HepG2 (cell line): ENCODE data around the gene WSB1. TPM values are rescaled to one million over a fixed set of nuclear protein-coding genes. Genes with fewer than 3 reads are reported as not detected.

Experiments used
- ADNP ChIP-seq: sonication (generic); formaldehyde crosslinking; IDR thresholded peaks from 2 replicates; pipeline ENCODE4 v1.4.0; 2020; ENCODE audit warnings: missing genetic modification reagents
- DPF2 ChIP-seq: sonication (generic); formaldehyde crosslinking; IDR thresholded peaks from 2 replicates; pipeline ENCODE4 v1.4.0; 2020; ENCODE audit warnings: mild to moderate bottlenecking, low read depth, missing genetic modification reagents, borderline replicate concordance
- ETV5 ChIP-seq: IDR thresholded peaks from 2 replicates; pipeline ENCODE4 v1.6.1; 2018; ENCODE audit warnings: missing biosample characterization, missing genetic modification reagents, inconsistent platforms, borderline replicate concordance
- FOXP4 ChIP-seq: sonication (generic); formaldehyde crosslinking; IDR thresholded peaks from 2 replicates; pipeline ENCODE4 v1.4.0; 2020; ENCODE audit warnings: missing genetic modification reagents
- GATA4 ChIP-seq: sonication (generic); IDR thresholded peaks from 2 replicates; pipeline ENCODE4 v1.6.1; 2016; ENCODE audit warnings: antibody characterized with exemption, low read depth, borderline replicate concordance
- HOXA9 ChIP-seq: sonication (generic); formaldehyde crosslinking; IDR thresholded peaks from 2 replicates; pipeline ENCODE4 v1.8.1; 2022; ENCODE audit warnings: missing genetic modification reagents, mild to moderate bottlenecking, moderate library complexity, borderline replicate concordance
- IKZF4 ChIP-seq: sonication (generic); formaldehyde crosslinking; IDR thresholded peaks from 2 replicates; pipeline ENCODE4 v1.5.1; 2020; ENCODE audit warnings: borderline replicate concordance, mild to moderate bottlenecking, low read depth, missing genetic modification reagents; ENCODE audit errors: not compliant biosample characterization
- IRX3 ChIP-seq: sonication (generic); formaldehyde crosslinking; IDR thresholded peaks from 2 replicates; pipeline ENCODE4 v1.8.1; 2023; ENCODE audit warnings: mild to moderate bottlenecking, low read depth, missing genetic modification reagents, borderline replicate concordance
- KLF12 ChIP-seq: sonication (generic); formaldehyde crosslinking; IDR thresholded peaks from 2 replicates; pipeline ENCODE4 v1.4.0; 2020; ENCODE audit warnings: missing genetic modification reagents, borderline replicate concordance
- SAP130 ChIP-seq: IDR thresholded peaks from 2 replicates; pipeline ENCODE4 v1.6.1; 2016; ENCODE audit warnings: low read depth
- SOX6 ChIP-seq, 2 experiments: fragments of 450-650 bp in 1 of 2; sonication (generic) in 1 of 2; formaldehyde crosslinking in 1 of 2; IDR thresholded peaks; 2 replicates each; pipeline versions ENCODE4 v1.4.0 to v1.6.1; 2017 to 2020; ENCODE audit warnings: antibody characterized with exemption in 1 of 2, mild to moderate bottlenecking in 1 of 2, missing genetic modification reagents in 1 of 2
- SRSF9 ChIP-seq: fragments of 200-400 bp; formaldehyde crosslinking; IDR thresholded peaks from 2 replicates; pipeline ENCODE4 v1.6.1; 2018; ENCODE audit warnings: borderline replicate concordance, mild to moderate bottlenecking, low read depth, low read length; ENCODE audit not compliant: insufficient read depth, poor library complexity, severe bottlenecking
- U2AF1 ChIP-seq: fragments of 200-400 bp; formaldehyde crosslinking; optimal IDR thresholded peaks from 2 replicates; pipeline ENCODE3; 2017; ENCODE audit warnings: mild to moderate bottlenecking, low read depth, low read length
- WIZ ChIP-seq: sonication (generic); formaldehyde crosslinking; IDR thresholded peaks from 2 replicates; pipeline ENCODE4 v1.5.1; 2020; ENCODE audit warnings: mild to moderate bottlenecking, missing genetic modification reagents
- ZNF121 ChIP-seq: sonication (generic); formaldehyde crosslinking; IDR thresholded peaks from 2 replicates; pipeline ENCODE4 v1.5.0; 2020; ENCODE audit warnings: mild to moderate bottlenecking, missing genetic modification reagents
- ZNF367 ChIP-seq: sonication (generic); formaldehyde crosslinking; IDR thresholded peaks from 2 replicates; pipeline ENCODE4 v1.4.0; 2020; ENCODE audit warnings: missing genetic modification reagents, borderline replicate concordance
- ZNF484 ChIP-seq: sonication (generic); formaldehyde crosslinking; IDR thresholded peaks from 2 replicates; pipeline ENCODE4 v1.5.1; 2020; ENCODE audit warnings: mild to moderate bottlenecking, low read depth, missing genetic modification reagents, borderline replicate concordance
- ZNF644 ChIP-seq: IDR thresholded peaks from 2 replicates; pipeline ENCODE4 v1.6.1; 2016; ENCODE audit warnings: low read depth
- ZNF839 ChIP-seq: sonication (generic); formaldehyde crosslinking; IDR thresholded peaks from 2 replicates; pipeline ENCODE4 v1.4.0; 2020; ENCODE audit warnings: missing genetic modification reagents, mild to moderate bottlenecking, borderline replicate concordance
- polyA plus RNA-seq, 8 experiments: library from polyadenylated mRNA; depleted of rRNA in 3 of 8; stranded (reverse) in 7 of 8; unstranded in 1 of 8; fragments of >200 nt; fragmentation: Illumina TruSeq in 4 of 8; extraction: Trizol in 4 of 8; gene quantifications; 2 replicates each; pipeline versions ENCODE4 v1.2.1 to v1.2.3, GENCODE V29; 2011 to 2016; ENCODE audit warnings: low read depth in 4 of 8, missing spikeins in 1 of 8, mixed read lengths in 1 of 8; ENCODE audit not compliant: insufficient read depth in 1 of 8
- total RNA-seq, 5 experiments: library from RNA; depleted of rRNA; stranded (reverse); fragments of >200 nt; fragmentation: Illumina TruSeq; extraction: Trizol; gene quantifications; 2 replicates each; pipeline ENCODE4 v1.2.3, GENCODE V29; 2016; ENCODE audit warnings: low read depth in 1 of 5
- TF ChIP-seq, protein P1 (sequence below): sonication (generic); formaldehyde crosslinking; IDR thresholded peaks from 2 replicates; pipeline ENCODE4 v1.5.0; 2020; ENCODE audit warnings: missing genetic modification reagents, mild to moderate bottlenecking, borderline replicate concordance
- TF ChIP-seq, protein P2 (sequence below): sonication (generic); formaldehyde crosslinking; IDR thresholded peaks from 2 replicates; pipeline ENCODE4 v1.4.0; 2020; ENCODE audit warnings: missing genetic modification reagents
- TF ChIP-seq, protein P3 (sequence below): IDR thresholded peaks from 2 replicates; pipeline ENCODE4 v1.6.1; 2016

WSB1 gene
- total and polyA plus RNA-seq, 2 of the 13 experiments (the other 11 are each of a cell fraction or from before 2014, with no cell fraction given) = 81.3 to 294 TPM

DNA sequence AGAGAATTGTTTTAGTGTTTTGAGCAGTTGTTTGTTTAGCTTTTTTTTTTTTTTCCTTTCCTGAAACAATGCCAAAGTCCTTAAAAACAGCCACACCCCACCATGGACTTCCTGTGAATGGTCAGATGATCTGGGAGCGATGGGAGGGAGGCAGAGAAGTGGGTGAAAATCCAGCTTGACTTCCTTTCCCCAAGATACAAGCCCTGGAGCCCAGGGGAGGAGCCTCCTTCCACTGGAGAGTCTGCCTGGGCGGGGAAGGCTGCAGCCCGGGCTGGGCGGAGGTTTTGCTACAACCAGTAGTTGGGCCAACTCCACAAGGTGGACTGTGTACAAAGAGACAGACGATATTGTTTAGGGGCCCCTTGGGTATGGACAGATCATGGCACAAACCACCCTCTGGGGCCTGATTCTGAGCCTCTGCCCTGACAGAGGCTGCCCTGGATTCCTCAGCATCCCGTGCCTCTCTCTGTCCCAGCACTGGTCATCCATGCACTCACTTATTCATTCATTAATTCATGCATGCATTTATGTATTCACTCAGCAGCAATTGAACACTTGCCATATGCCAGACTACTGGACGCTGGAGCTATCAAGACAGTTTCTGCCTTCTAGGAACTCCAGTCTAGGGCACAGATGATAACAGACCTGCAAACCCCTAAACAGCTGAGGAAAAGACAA, 29.8 kb downstream of the WSB1 start (continued):
- TF ChIP-seq FOXP4 = peak; percentile 51; the same call in 1 of the 2 replicates
- TF ChIP-seq, protein P1, sequence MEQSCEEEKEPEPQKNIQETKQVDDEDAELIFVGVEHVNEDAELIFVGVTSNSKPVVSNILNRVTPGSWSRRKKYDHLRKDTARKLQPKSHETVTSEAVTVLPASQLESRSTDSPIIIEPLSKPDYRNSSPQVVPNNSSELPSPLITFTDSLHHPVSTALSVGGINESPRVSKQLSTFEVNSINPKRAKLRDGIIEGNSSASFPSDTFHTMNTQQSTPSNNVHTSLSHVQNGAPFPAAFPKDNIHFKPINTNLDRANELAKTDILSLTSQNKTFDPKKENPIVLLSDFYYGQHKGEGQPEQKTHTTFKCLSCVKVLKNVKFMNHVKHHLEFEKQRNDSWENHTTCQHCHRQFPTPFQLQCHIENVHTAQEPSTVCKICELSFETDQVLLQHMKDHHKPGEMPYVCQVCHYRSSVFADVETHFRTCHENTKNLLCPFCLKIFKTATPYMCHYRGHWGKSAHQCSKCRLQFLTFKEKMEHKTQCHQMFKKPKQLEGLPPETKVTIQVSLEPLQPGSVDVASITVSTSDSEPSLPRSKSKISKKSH (CRISPR knock-in tag) = no peak
- no peak for TF ChIP-seq KLF12 (CRISPR knock-in tag)
- no peak for TF ChIP-seq DPF2
- TF ChIP-seq WIZ = no peak
- TF ChIP-seq, protein P2, sequence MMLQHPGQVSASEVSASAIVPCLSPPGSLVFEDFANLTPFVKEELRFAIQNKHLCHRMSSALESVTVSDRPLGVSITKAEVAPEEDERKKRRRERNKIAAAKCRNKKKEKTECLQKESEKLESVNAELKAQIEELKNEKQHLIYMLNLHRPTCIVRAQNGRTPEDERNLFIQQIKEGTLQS = no peak
- peak; percentile 55; the same call in 1 of the 2 replicates for TF ChIP-seq ETV5
- no peak for TF ChIP-seq ADNP (CRISPR knock-in tag)
- TF ChIP-seq GATA4 = no peak
- TF ChIP-seq ZNF484 (CRISPR knock-in tag) = no peak
- TF ChIP-seq ZNF121 (CRISPR knock-in tag) = no peak
- no peak for TF ChIP-seq HOXA9 (CRISPR knock-in tag)
- TF ChIP-seq IRX3 (CRISPR knock-in tag) = no peak
- TF ChIP-seq ZNF644 (CRISPR knock-in tag) = no peak
- peak; percentile 63 for TF ChIP-seq SAP130
- TF ChIP-seq SRSF9 = no peak
- no peak for TF ChIP-seq U2AF1
- TF ChIP-seq, protein P3, sequence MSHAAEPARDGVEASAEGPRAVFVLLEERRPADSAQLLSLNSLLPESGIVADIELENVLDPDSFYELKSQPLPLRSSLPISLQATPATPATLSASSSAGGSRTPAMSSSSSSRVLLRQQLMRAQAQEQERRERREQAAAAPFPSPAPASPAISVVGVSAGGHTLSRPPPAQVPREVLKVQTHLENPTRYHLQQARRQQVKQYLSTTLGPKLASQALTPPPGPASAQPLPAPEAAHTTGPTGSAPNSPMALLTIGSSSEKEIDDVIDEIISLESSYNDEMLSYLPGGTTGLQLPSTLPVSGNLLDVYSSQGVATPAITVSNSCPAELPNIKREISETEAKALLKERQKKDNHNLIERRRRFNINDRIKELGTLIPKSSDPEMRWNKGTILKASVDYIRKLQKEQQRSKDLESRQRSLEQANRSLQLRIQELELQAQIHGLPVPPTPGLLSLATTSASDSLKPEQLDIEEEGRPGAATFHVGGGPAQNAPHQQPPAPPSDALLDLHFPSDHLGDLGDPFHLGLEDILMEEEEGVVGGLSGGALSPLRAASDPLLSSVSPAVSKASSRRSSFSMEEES (CRISPR knock-in tag) = peak; percentile 57; the same call in 1 of the 2 replicates
- TF ChIP-seq IKZF4 (CRISPR knock-in tag) = no peak
- no peak for TF ChIP-seq ZNF367
- TF ChIP-seq SOX6 (IDR thresholded peaks at IDR 0.05) = no peak
- TF ChIP-seq SOX6 (CRISPR knock-in tag; IDR thresholded peaks at IDR 0.05) = peak; percentile 47
- TF ChIP-seq ZNF839 (CRISPR knock-in tag) = no peak
